Measurements from ENCODE around the gene GATA3. TPM values are rescaled to one million over a fixed set of nuclear protein-coding genes. Genes with fewer than 3 reads are reported as not detected.

Gene GATA3
- total RNA-seq, 1 experiment from 2014 or later = 5.9 TPM

DNA sequence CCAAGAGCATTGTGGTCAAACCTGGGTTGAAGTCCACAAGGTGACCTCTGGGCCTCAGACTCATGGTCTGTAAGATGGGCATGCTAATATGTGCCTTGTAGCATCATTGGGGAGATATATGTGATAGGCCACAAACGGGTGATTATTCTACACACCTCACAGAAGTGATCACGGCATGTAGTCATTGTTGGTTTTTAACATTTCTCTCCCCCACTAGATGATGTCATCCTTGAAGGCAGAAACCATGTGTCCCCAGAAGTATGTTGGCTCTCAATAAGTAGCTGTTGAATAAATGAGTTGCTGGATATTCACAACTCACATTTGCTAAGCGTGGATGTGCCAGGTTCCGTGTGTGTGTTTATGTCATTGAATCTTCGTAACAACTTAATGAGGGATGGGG lies 42.4 kb downstream of the GATA3 start:
- Histone ChIP-seq H3K27ac (ENCODE audit: low read length) (no peak overlapping the region), H3K27me3 (ENCODE audit: control insufficient read depth, insufficient read depth, low read length) (no peaks in the 10 kb centered on the region), H3K36me3 (ENCODE audit: control insufficient read depth, insufficient read depth, low read length) (no peaks in the 10 kb centered on the region), H3K9me3 (ENCODE audit: control insufficient read depth, insufficient read depth, low read depth, low read length) (no peaks in the 10 kb centered on the region), H3K4me3 (ENCODE audit: low read depth in 2 of 2, low read length in 2 of 2) (no peak overlapping the region), H3K4me1 (ENCODE audit: control insufficient read depth, insufficient read depth, low read length) (no peaks in the 10 kb centered on the region)
- CTCF ChIA-PET = interaction anchor here (0.7 kb wide), 1 partner anchor 45 kb away, joined by 3 read pairs; no protein-coding TSS in a partner anchor
- intact Hi-C loops (cut with micrococcal nuclease; ENCODE audit: unreplicated experiment) = no loop called here
- ATAC-seq = no peak
- no TSS peak for BruUV-seq (replicated peaks)
- TF ChIP-seq TCF7L2 (IDR thresholded peaks at IDR 0.05; ENCODE audit: low read depth, low read length) = no peak
- TF ChIP-seq REST (IDR thresholded peaks at IDR 0.05; ENCODE audit: insufficient read depth in 1 of 2, low read depth in 2 of 2, low read length in 1 of 2) = no peak
- TF ChIP-seq SIN3A (IDR thresholded peaks at IDR 0.05; ENCODE audit: borderline replicate concordance, insufficient read depth, low read depth, low read length) = no peak
- no peak for TF ChIP-seq POLR2AphosphoS5 (IDR thresholded peaks at IDR 0.05; ENCODE audit: low read depth, low read length)
- TF ChIP-seq CTCF (IDR thresholded peaks at IDR 0.05) = no peak
- in situ Hi-C loops (cut with HindIII; ENCODE audit: low pct_unique_long_range_greater_than_20kb, low sequenced_read_pairs) = no loop called here
- no peak for DNase-seq (ENCODE audit: low read depth, low spot score)
- POLR2A ChIA-PET = interaction anchor here (0.6 kb wide), 1 partner anchor 614 kb away, joined by 8 read pairs; no protein-coding TSS in a partner anchor

DNA sequence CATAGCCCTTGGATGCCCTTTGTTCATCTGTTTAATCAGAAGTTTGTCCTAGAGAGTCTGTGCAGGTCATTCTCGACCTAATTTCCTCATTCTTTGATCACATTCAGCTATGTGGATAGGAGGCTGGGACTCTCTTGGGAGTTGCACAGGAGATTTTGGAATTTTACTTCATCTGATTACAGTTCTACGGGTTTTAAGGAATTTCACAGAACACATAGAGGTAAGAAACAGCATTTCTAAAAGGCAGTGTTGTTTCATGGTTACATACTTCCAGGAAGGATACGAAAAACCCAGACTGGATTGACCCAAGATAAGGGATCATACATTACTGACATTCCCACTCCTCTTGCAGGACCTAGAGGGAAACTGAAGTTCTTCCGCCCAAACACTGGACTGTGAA lies 45.9 kb downstream of the GATA3 start:
- CTCF ChIA-PET = no interaction called here
- ATAC-seq (no peak), DNase-seq (ENCODE audit: low read depth, low spot score) (no peak)
- no peaks in the 10 kb centered on the region for H3K27me3 ChIP-seq (ENCODE audit: control insufficient read depth, insufficient read depth, low read length)
- no peak for TF ChIP-seq REST (IDR thresholded peaks at IDR 0.05; ENCODE audit: insufficient read depth in 1 of 2, low read depth in 2 of 2, low read length in 1 of 2)
- TF ChIP-seq POLR2AphosphoS5 (IDR thresholded peaks at IDR 0.05; ENCODE audit: low read depth, low read length) = no peak
- no peak for TF ChIP-seq TCF7L2 (IDR thresholded peaks at IDR 0.05; ENCODE audit: low read depth, low read length)
- TF ChIP-seq SIN3A (IDR thresholded peaks at IDR 0.05; ENCODE audit: borderline replicate concordance, insufficient read depth, low read depth, low read length) = no peak
- no peak for TF ChIP-seq CTCF (IDR thresholded peaks at IDR 0.05)
- intact Hi-C loops (cut with micrococcal nuclease; ENCODE audit: unreplicated experiment) = no loop called here
- no peak overlapping the region for H3K4me3 ChIP-seq (ENCODE audit: low read depth in 2 of 2, low read length in 2 of 2)
- no peaks in the 10 kb centered on the region for H3K4me1 ChIP-seq (ENCODE audit: control insufficient read depth, insufficient read depth, low read length)
- H3K36me3 ChIP-seq (ENCODE audit: control insufficient read depth, insufficient read depth, low read length) = no peaks in the 10 kb centered on the region
- no peak overlapping the region for H3K27ac ChIP-seq (ENCODE audit: low read length)
- in situ Hi-C loops (cut with HindIII; ENCODE audit: low pct_unique_long_range_greater_than_20kb, low sequenced_read_pairs) = no loop called here
- no TSS peak for BruUV-seq (replicated peaks)
- POLR2A ChIA-PET = no interaction called here
- H3K9me3 ChIP-seq (ENCODE audit: control insufficient read depth, insufficient read depth, low read depth, low read length) = no peaks in the 10 kb centered on the region
